ENCODE measurements around the gene CDKAL1.

CDKAL1 gene

DNA sequence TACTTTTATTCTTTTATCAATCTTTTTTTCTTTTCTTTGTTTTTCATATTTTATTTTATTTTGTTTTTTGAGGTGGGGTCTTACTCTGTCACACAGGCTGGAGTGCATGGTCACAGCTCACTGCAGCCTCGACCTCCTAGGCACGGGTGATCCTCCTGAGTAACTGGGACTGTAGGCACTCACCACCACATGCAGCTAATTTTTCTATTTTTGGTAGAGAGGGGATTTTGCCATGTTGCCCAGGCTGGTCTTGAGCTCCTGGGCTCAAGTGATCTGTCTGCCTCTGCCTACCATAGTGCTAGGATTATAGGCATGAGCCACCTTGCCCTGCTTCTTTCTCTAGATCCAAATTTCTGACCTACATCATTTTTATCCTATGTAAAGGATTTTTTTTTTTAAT is 153.2 kb downstream of the CDKAL1 start:
- no peak for DNase-seq
- H3K23ac ChIP-seq (ENCODE audit: low read length): no peak overlapping the region
- WGBS (ENCODE audit: extremely low coverage, insufficient coverage, low lambda C conversion rate): no CpG with 5 or more reads among the region's 2 CpGs

GRCh38 chr6:20688710-20689500 is 154.6 kb downstream of the CDKAL1 start:
- Histone ChIP-seq H3K4me3 (ENCODE audit: low read length) (no peak overlapping the region), H2BK15ac (replicated peaks; ENCODE audit: low read depth) (peak overlapping the region; percentile 8), H3K56ac (ENCODE audit: low read length) (no peak overlapping the region), H3K4ac (ENCODE audit: low read depth, low read length) (peak overlapping the region; percentile 36), H3K79me1 (ENCODE audit: low read length) (peaks cover 2% of the 10 kb centered on the region), H3K4me1 (ENCODE audit: control insufficient read depth, low read depth, low read length) (peaks cover 7% of the 10 kb centered on the region), H3K27ac (ENCODE audit: low read depth, low read length) (no peak overlapping the region), H3K27me3 (ENCODE audit: insufficient read depth, low read length, poor library complexity) (no peaks in the 10 kb centered on the region), H2BK120ac (ENCODE audit: low read depth, low read length) (no peak overlapping the region), H3K4me2 (ENCODE audit: low read length) (no peak overlapping the region), H2BK5ac (ENCODE audit: low read length) (no peak overlapping the region), H4K5ac (ENCODE audit: low read length) (no peak overlapping the region), H3K36me3 (ENCODE audit: control insufficient read depth, insufficient read depth, low read length) (no peaks in the 10 kb centered on the region), H2AK5ac (ENCODE audit: low read length) (no peak overlapping the region), H3K18ac (ENCODE audit: low read length) (peak overlapping the region; percentile 31), H3K23ac (ENCODE audit: low read length) (no peak overlapping the region), H3K9ac (ENCODE audit: low read length) (no peak overlapping the region), H4K8ac (ENCODE audit: low read depth, low read length) (no peak overlapping the region), H3K79me2 (ENCODE audit: control insufficient read depth, insufficient read depth, low read length) (no peaks in the 10 kb centered on the region)
- WGBS (ENCODE audit: extremely low coverage, insufficient coverage, low lambda C conversion rate): no CpG with 5 or more reads among the region's 4 CpGs
- peak; percentile 37 for DNase-seq

More for the DNA sequence above, 153.2 kb downstream of the CDKAL1 start:
- no peak overlapping the region for H3K4me2 ChIP-seq (ENCODE audit: low read length)
- H3K4ac ChIP-seq (ENCODE audit: low read depth, low read length): no peak overlapping the region
- peaks cover 2% of the 10 kb centered on the region for H3K79me1 ChIP-seq (ENCODE audit: low read length)
- no peak overlapping the region for H2BK120ac ChIP-seq (ENCODE audit: low read depth, low read length)
- no peaks in the 10 kb centered on the region for H3K36me3 ChIP-seq (ENCODE audit: control insufficient read depth, insufficient read depth, low read length)
- no peak overlapping the region for H3K56ac ChIP-seq (ENCODE audit: low read length)
- H2BK5ac ChIP-seq (ENCODE audit: low read length): no peak overlapping the region
- no peak overlapping the region for H4K5ac ChIP-seq (ENCODE audit: low read length)
- no peak overlapping the region for H3K18ac ChIP-seq (ENCODE audit: low read length)
- no peak overlapping the region for H2BK15ac ChIP-seq (replicated peaks; ENCODE audit: low read depth)
- H3K79me2 ChIP-seq (ENCODE audit: control insufficient read depth, insufficient read depth, low read length): no peaks in the 10 kb centered on the region
- H3K27me3 ChIP-seq (ENCODE audit: insufficient read depth, low read length, poor library complexity): no peaks in the 10 kb centered on the region
- no peak overlapping the region for H3K4me3 ChIP-seq (ENCODE audit: low read length)
- peaks cover 7% of the 10 kb centered on the region for H3K4me1 ChIP-seq (ENCODE audit: control insufficient read depth, low read depth, low read length)
- no peak overlapping the region for H4K8ac ChIP-seq (ENCODE audit: low read depth, low read length)
- no peak overlapping the region for H2AK5ac ChIP-seq (ENCODE audit: low read length)
- no peak overlapping the region for H3K27ac ChIP-seq (ENCODE audit: low read depth, low read length)
- H3K9ac ChIP-seq (ENCODE audit: low read length): no peak overlapping the region

- no peak overlapping the region for H2BK120ac ChIP-seq (ENCODE audit: low read depth, low read length)
- no peak overlapping the region for H3K4me2 ChIP-seq (ENCODE audit: low read length)
- H4K8ac ChIP-seq (ENCODE audit: low read depth, low read length): no peak overlapping the region
- no peak overlapping the region for H3K4me3 ChIP-seq (ENCODE audit: low read length)
- DNase-seq: no peak
- no peak overlapping the region for H3K27ac ChIP-seq (ENCODE audit: low read depth, low read length)
- no peaks in the 10 kb centered on the region for H3K36me3 ChIP-seq (ENCODE audit: control insufficient read depth, insufficient read depth, low read length)
- H3K9ac ChIP-seq (ENCODE audit: low read length): no peak overlapping the region
- WGBS (ENCODE audit: extremely low coverage, insufficient coverage, low lambda C conversion rate): no CpG with 5 or more reads among the region's 5 CpGs
- peaks cover 7% of the 10 kb centered on the region for H3K4me1 ChIP-seq (ENCODE audit: control insufficient read depth, low read depth, low read length)
- H3K4ac ChIP-seq (ENCODE audit: low read depth, low read length): no peak overlapping the region
- no peaks in the 10 kb centered on the region for H3K27me3 ChIP-seq (ENCODE audit: insufficient read depth, low read length, poor library complexity)
- peaks cover 2% of the 10 kb centered on the region for H3K79me1 ChIP-seq (ENCODE audit: low read length)
- H3K23ac ChIP-seq (ENCODE audit: low read length): no peak overlapping the region
- no peak overlapping the region for H2AK5ac ChIP-seq (ENCODE audit: low read length)
- H3K18ac ChIP-seq (ENCODE audit: low read length): no peak overlapping the region
- no peak overlapping the region for H3K56ac ChIP-seq (ENCODE audit: low read length)
- H4K5ac ChIP-seq (ENCODE audit: low read length): no peak overlapping the region
- H2BK15ac ChIP-seq (replicated peaks; ENCODE audit: low read depth): no peak overlapping the region
- H2BK5ac ChIP-seq (ENCODE audit: low read length): no peak overlapping the region
- no peaks in the 10 kb centered on the region for H3K79me2 ChIP-seq (ENCODE audit: control insufficient read depth, insufficient read depth, low read length)
Measured at GRCh38 chr6:20691185-20691584, 156.9 kb downstream of the CDKAL1 start.

DNA sequence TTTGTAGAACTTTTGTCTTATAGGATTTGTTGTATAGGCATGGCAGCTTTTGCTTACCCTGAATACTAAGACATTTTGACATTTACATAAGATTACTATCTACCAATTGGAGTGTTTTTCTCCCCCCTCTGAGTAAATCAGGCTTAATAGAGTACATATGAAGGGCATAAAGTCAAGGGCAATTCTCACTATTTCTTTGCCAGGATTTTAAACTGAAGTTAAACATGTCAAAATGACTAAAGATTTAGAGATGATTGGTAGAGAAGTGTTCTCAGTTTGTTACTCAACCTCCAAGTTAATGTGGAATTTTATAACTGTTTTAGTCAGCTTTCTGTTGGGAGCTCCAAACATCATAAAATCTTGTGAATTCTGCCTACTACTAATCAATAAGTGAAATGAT is 157.8 kb downstream of the CDKAL1 start:
- H3K36me3 ChIP-seq (ENCODE audit: control insufficient read depth, insufficient read depth, low read length): no peaks in the 10 kb centered on the region
- no peak overlapping the region for H2AK5ac ChIP-seq (ENCODE audit: low read length)
- H3K4me3 ChIP-seq (ENCODE audit: low read length): no peak overlapping the region
- no peak overlapping the region for H3K9ac ChIP-seq (ENCODE audit: low read length)
- no peak overlapping the region for H4K5ac ChIP-seq (ENCODE audit: low read length)
- H3K4ac ChIP-seq (ENCODE audit: low read depth, low read length): no peak overlapping the region
- H2BK5ac ChIP-seq (ENCODE audit: low read length): no peak overlapping the region
- H3K79me2 ChIP-seq (ENCODE audit: control insufficient read depth, insufficient read depth, low read length): no peaks in the 10 kb centered on the region
- H3K27me3 ChIP-seq (ENCODE audit: insufficient read depth, low read length, poor library complexity): no peaks in the 10 kb centered on the region
- no peak overlapping the region for H3K18ac ChIP-seq (ENCODE audit: low read length)
- no peak overlapping the region for H2BK15ac ChIP-seq (replicated peaks; ENCODE audit: low read depth)
- no peak overlapping the region for H3K27ac ChIP-seq (ENCODE audit: low read depth, low read length)
- no peak overlapping the region for H3K4me2 ChIP-seq (ENCODE audit: low read length)
- H4K8ac ChIP-seq (ENCODE audit: low read depth, low read length): no peak overlapping the region
- H3K79me1 ChIP-seq (ENCODE audit: low read length): peaks cover 2% of the 10 kb centered on the region
- H2BK120ac ChIP-seq (ENCODE audit: low read depth, low read length): no peak overlapping the region
- H3K56ac ChIP-seq (ENCODE audit: low read length): no peak overlapping the region
- H3K4me1 ChIP-seq (ENCODE audit: control insufficient read depth, low read depth, low read length): peaks cover 7% of the 10 kb centered on the region
- no peak overlapping the region for H3K23ac ChIP-seq (ENCODE audit: low read length)
- no peak for DNase-seq

GRCh38 chr6:20693466-20694063 is 159.3 kb downstream of the CDKAL1 start:
- Histone ChIP-seq H3K18ac (ENCODE audit: low read length) (no peak overlapping the region), H3K27ac (ENCODE audit: low read depth, low read length) (no peak overlapping the region), H2BK15ac (replicated peaks; ENCODE audit: low read depth) (no peak overlapping the region), H2BK5ac (ENCODE audit: low read length) (no peak overlapping the region), H3K4me1 (ENCODE audit: control insufficient read depth, low read depth, low read length) (peaks cover 8% of the 10 kb centered on the region), H3K27me3 (ENCODE audit: insufficient read depth, low read length, poor library complexity) (no peaks in the 10 kb centered on the region), H4K5ac (ENCODE audit: low read length) (no peak overlapping the region), H3K23ac (ENCODE audit: low read length) (no peak overlapping the region), H3K4ac (ENCODE audit: low read depth, low read length) (no peak overlapping the region), H3K36me3 (ENCODE audit: control insufficient read depth, insufficient read depth, low read length) (no peaks in the 10 kb centered on the region), H3K79me1 (ENCODE audit: low read length) (no peaks in the 10 kb centered on the region), H3K4me2 (ENCODE audit: low read length) (no peak overlapping the region), H2BK120ac (ENCODE audit: low read depth, low read length) (no peak overlapping the region), H3K79me2 (ENCODE audit: control insufficient read depth, insufficient read depth, low read length) (no peaks in the 10 kb centered on the region), H3K9ac (ENCODE audit: low read length) (no peak overlapping the region), H3K56ac (ENCODE audit: low read length) (no peak overlapping the region), H3K4me3 (ENCODE audit: low read length) (no peak overlapping the region), H4K8ac (ENCODE audit: low read depth, low read length) (no peak overlapping the region), H2AK5ac (ENCODE audit: low read length) (no peak overlapping the region)
- DNase-seq: no peak
- WGBS (ENCODE audit: extremely low coverage, insufficient coverage, low lambda C conversion rate): no CpG with 5 or more reads among the region's 4 CpGs
